Esophagus (tissue), 2 donors: ENCODE measurements around the gene NLRC5. TPM values are rescaled to one million over a fixed set of nuclear protein-coding genes. Genes with fewer than 3 reads are reported as not detected.

Experiments used
- H3K27ac ChIP-seq, 2 donors: one replicate each; pipeline ENCODE4 v1.5.1; 2013; ENCODE audit warnings: low read depth in 2 of 2, mild to moderate bottlenecking in 2 of 2, inconsistent platforms in 1 of 2, low read length in 1 of 2, moderate library complexity in 1 of 2
- H3K27me3 ChIP-seq, 2 donors: one replicate each; pipeline ENCODE4 v1.6.1; 2013; ENCODE audit warnings: low read length in 2 of 2, control low read depth in 1 of 2, mild to moderate bottlenecking in 1 of 2; ENCODE audit not compliant: insufficient read depth in 2 of 2, control insufficient read depth in 1 of 2
- H3K36me3 ChIP-seq, 2 donors: one replicate each; pipeline ENCODE4 v1.6.1; 2013; ENCODE audit warnings: low read length in 1 of 2; ENCODE audit not compliant: control insufficient read depth in 2 of 2, insufficient read depth in 2 of 2
- H3K4me1 ChIP-seq, 2 donors: one replicate each; pipeline ENCODE4 v1.6.1; 2013; ENCODE audit warnings: low read length in 1 of 2; ENCODE audit not compliant: control insufficient read depth in 2 of 2, insufficient read depth in 2 of 2
- H3K4me3 ChIP-seq, 2 donors: one replicate each; pipeline ENCODE4 v1.5.1; 2013; ENCODE audit warnings: low read length in 2 of 2, mild to moderate bottlenecking in 2 of 2, low read depth in 1 of 2, moderate library complexity in 1 of 2
- H3K9me3 ChIP-seq, 2 donors: one replicate each; pipeline ENCODE4 v1.6.1; 2013; ENCODE audit warnings: mild to moderate bottlenecking in 2 of 2, low read depth in 1 of 2, low read length in 1 of 2, moderate library complexity in 1 of 2; ENCODE audit not compliant: control insufficient read depth in 2 of 2, insufficient read depth in 1 of 2
- whole genome bisulfite sequencing, 2 donors: extraction: QIAGEN DNeasy Blood & Tissue Kit; methylation state at CpG; one replicate each; pipeline ENCODE4 v1.1.7; 2013; 5-methylcytosine and 5-hydroxymethylcytosine counted together
- polyA plus RNA-seq, 2 donors: library from polyadenylated mRNA; stranded (reverse); fragments of 200-250 nt; gene quantifications; one replicate each; pipeline ENCODE4 v1.2.3, GENCODE V29; 2013
- donor health status: healthy with polysubstance abuse.
- donor health status: Bipolar disorder and iron deficiency.

NLRC5 gene
- polyA plus RNA-seq, 2 donors, result 11.3 to 21.7 TPM

- Histone ChIP-seq H3K4me3 (no peak overlapping the region), H3K27me3 (no peaks in the 10 kb centered on the region), H3K36me3 (peaks cover 0 to 31% of the 10 kb centered on the region in 2 donors), H3K9me3 (no peaks in the 10 kb centered on the region), H3K4me1 (no peaks in the 10 kb centered on the region), H3K27ac (no peak overlapping the region)
- 37 to 95% methylated on average over 2 of the region's 2 CpGs for WGBS, 2 donors
These were observed 30.4 kb downstream of the NLRC5 start for GRCh38 chr16:57019746-57020145.

GRCh38 chr16:57020651-57021050 lies 31.3 kb downstream of the NLRC5 start:
- Histone ChIP-seq H3K36me3 (peaks cover 0 to 31% of the 10 kb centered on the region in 2 donors), H3K27me3 (no peaks in the 10 kb centered on the region), H3K4me1 (no peaks in the 10 kb centered on the region), H3K4me3 (no peak overlapping the region), H3K9me3 (no peaks in the 10 kb centered on the region), H3K27ac (no peak overlapping the region)
- WGBS, 2 donors, result 86 to 91% methylated on average over 8 of the region's 8 CpGs

GRCh38 chr16:57021757-57022156 lies 32.4 kb downstream of the NLRC5 start:
- Histone ChIP-seq H3K9me3 (no peaks in the 10 kb centered on the region), H3K27ac (no peak overlapping the region), H3K36me3 (peaks cover 0 to 33% of the 10 kb centered on the region in 2 donors), H3K4me3 (no peak overlapping the region), H3K4me1 (no peaks in the 10 kb centered on the region), H3K27me3 (no peaks in the 10 kb centered on the region)
- 94 to 96% methylated on average over 6 of the region's 6 CpGs for WGBS, 2 donors

- 83 to 87% methylated on average over 7 of the region's 7 CpGs for WGBS, 2 donors
- H3K27me3 ChIP-seq, result no peaks in the 10 kb centered on the region
- H3K27ac ChIP-seq, result no peak overlapping the region
- H3K9me3 ChIP-seq, result no peaks in the 10 kb centered on the region
- no peak overlapping the region for H3K4me3 ChIP-seq
- H3K4me1 ChIP-seq, result no peaks in the 10 kb centered on the region
- H3K36me3 ChIP-seq, result peaks cover 0 to 33% of the 10 kb centered on the region in 2 donors
These were observed 33.1 kb downstream of the NLRC5 start for GRCh38 chr16:57022445-57022844.

- Histone ChIP-seq H3K36me3 (peaks cover 0 to 31% of the 10 kb centered on the region in 2 donors), H3K27me3 (no peaks in the 10 kb centered on the region), H3K4me3 (no peak overlapping the region), H3K4me1 (no peaks in the 10 kb centered on the region), H3K9me3 (no peaks in the 10 kb centered on the region), H3K27ac (no peak overlapping the region)
- WGBS, 2 donors, result 85 to 89% methylated on average over 8 of the region's 8 CpGs
These were observed 34.3 kb downstream of the NLRC5 start for GRCh38 chr16:57023541-57024249.

- Histone ChIP-seq H3K4me1 (no peaks in the 10 kb centered on the region), H3K27ac (no peak overlapping the region), H3K27me3 (no peaks in the 10 kb centered on the region), H3K9me3 (no peaks in the 10 kb centered on the region), H3K36me3 (peaks cover 0 to 26% of the 10 kb centered on the region in 2 donors), H3K4me3 (no peak overlapping the region)
- 91 to 92% methylated on average over 19 of the region's 19 CpGs for WGBS, 2 donors
These were observed 35.7 kb downstream of the NLRC5 start for GRCh38 chr16:57024894-57025680.

GRCh38 chr16:57025941-57026777 lies 36.8 kb downstream of the NLRC5 start:
- no peaks in the 10 kb centered on the region for H3K9me3 ChIP-seq
- no peak overlapping the region for H3K4me3 ChIP-seq
- H3K4me1 ChIP-seq, result no peaks in the 10 kb centered on the region
- peaks cover 0 to 19% of the 10 kb centered on the region in 2 donors for H3K36me3 ChIP-seq
- no peaks in the 10 kb centered on the region for H3K27me3 ChIP-seq
- 83 to 91% methylated on average over 21 of the region's 21 CpGs for WGBS, 2 donors
- H3K27ac ChIP-seq, result no peak overlapping the region

- 89% methylated on average over 3 of the region's 3 CpGs for WGBS, 2 donors
- Histone ChIP-seq H3K4me3 (no peak overlapping the region), H3K27ac (no peak overlapping the region), H3K9me3 (no peaks in the 10 kb centered on the region), H3K4me1 (no peaks in the 10 kb centered on the region), H3K27me3 (no peaks in the 10 kb centered on the region), H3K36me3 (peaks cover 0 to 16% of the 10 kb centered on the region in 2 donors)
These were observed 37.4 kb downstream of the NLRC5 start for GRCh38 chr16:57026778-57027062.

GRCh38 chr16:57027067-57027466 lies 37.7 kb downstream of the NLRC5 start:
- Histone ChIP-seq H3K4me1 (no peaks in the 10 kb centered on the region), H3K27me3 (no peaks in the 10 kb centered on the region), H3K9me3 (no peaks in the 10 kb centered on the region), H3K36me3 (peaks cover 0 to 12% of the 10 kb centered on the region in 2 donors), H3K4me3 (no peak overlapping the region), H3K27ac (no peak overlapping the region)
- 97% methylated on average over 2 of the region's 2 CpGs for WGBS, 2 donors
